CD4-positive, alpha-beta T cell treated with Interleukin-6 for 4 hours (primary cell): Measurements from ENCODE around the gene HK1.
A peak's percentile ranks its signal among the peaks of the same experiment; 100 is the strongest.
"Not testable (repeated sequence)": the region's sequence is repeated elsewhere in the genome, so short reads cannot be mapped to it uniquely, and the experiment has no call there.

ENCODE experiments used
- DNase-seq: peaks from one replicate; pipeline ENCODE4 v3.0.0-alpha.2; 2020; ENCODE audit warnings: mixed read lengths

The HK1 gene

GRCh38 chr10:69312528-69312927 lies 34.2 kb downstream of the HK1 start:
- DNase-seq = no peak

- DNase-seq = no peak
These were observed 36.8 kb downstream of the HK1 start for GRCh38 chr10:69315100-69315542.

GRCh38 chr10:69315610-69316312 lies 37.5 kb downstream of the HK1 start:
- DNase-seq = no peak

- no peak for DNase-seq
These were observed 38.2 kb downstream of the HK1 start for GRCh38 chr10:69316313-69317059.

GRCh38 chr10:69317175-69317604 lies 38.9 kb downstream of the HK1 start:
- DNase-seq = no peak

- no peak for DNase-seq
These were observed 39.4 kb downstream of the HK1 start for GRCh38 chr10:69317626-69318105.

- DNase-seq = peak; percentile 93
These were observed 40.0 kb downstream of the HK1 start for GRCh38 chr10:69318106-69318866.

GRCh38 chr10:69318867-69319727 lies 40.8 kb downstream of the HK1 start:
- peak; percentile 85 for DNase-seq

- DNase-seq = no peak
These were observed 41.6 kb downstream of the HK1 start for GRCh38 chr10:69319841-69320316.

- DNase-seq = no peak
These were observed 42.2 kb downstream of the HK1 start for GRCh38 chr10:69320521-69320920.

- DNase-seq = no peak
These were observed 42.9 kb downstream of the HK1 start for GRCh38 chr10:69321039-69321715.

- no peak for DNase-seq
These were observed 43.6 kb downstream of the HK1 start for GRCh38 chr10:69321865-69322264.

- DNase-seq = not testable (repeated sequence)
These were observed 44.0 kb downstream of the HK1 start for GRCh38 chr10:69322346-69322745.

GRCh38 chr10:69323622-69324021 lies 45.3 kb downstream of the HK1 start:
- DNase-seq = no peak

GRCh38 chr10:69324583-69324982 lies 46.3 kb downstream of the HK1 start:
- DNase-seq = no peak

GRCh38 chr10:69325637-69326523 lies 47.6 kb downstream of the HK1 start:
- not testable (repeated sequence) for DNase-seq

- no peak for DNase-seq
These were observed 48.4 kb downstream of the HK1 start for GRCh38 chr10:69326692-69327091.

- DNase-seq = peak; percentile 66
These were observed 49.4 kb downstream of the HK1 start for GRCh38 chr10:69327463-69328379.

- no peak for DNase-seq
These were observed 50.1 kb downstream of the HK1 start for GRCh38 chr10:69328380-69328735.
